ENCODE results near the gene CREBRF. TPM values are rescaled to one million over a fixed set of nuclear protein-coding genes. Genes with fewer than 3 reads are reported as not detected.

CREBRF gene
- total and polyA plus RNA-seq, 2 of the 8 experiments (the other 6 are each of a cell fraction or from before 2014, with no cell fraction given), result 1.2 to 4.7 TPM

DNA sequence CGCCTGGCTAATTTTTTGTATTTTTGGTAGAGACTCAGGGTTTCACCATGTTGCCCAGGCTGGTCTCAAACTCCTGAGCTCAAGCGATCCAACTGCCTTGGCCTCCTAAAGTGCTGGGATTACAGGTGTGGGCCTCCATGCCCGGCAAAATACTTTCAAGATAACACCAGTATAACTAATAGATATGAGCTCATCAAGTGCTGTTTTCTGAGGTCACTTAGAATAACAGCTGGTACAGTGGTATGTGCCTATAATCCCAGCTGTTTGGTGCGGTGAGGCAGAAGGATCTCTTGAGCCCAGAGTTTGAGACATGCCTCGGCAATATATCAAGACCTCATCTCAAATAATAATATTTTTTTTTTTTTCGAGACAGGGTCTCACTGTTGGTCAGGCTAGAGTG is 30.5 kb upstream of the CREBRF start:
- FAIRE-seq (no peak), DNase-seq (ENCODE audit: low read depth in 1 of 2, low spot score in 2 of 2) (no peak)
- Histone ChIP-seq H3K23me2 (ENCODE audit: low read depth, low read length) (no peaks in the 10 kb centered on the region), H3K79me2 (ENCODE audit: control insufficient read depth in 1 of 2, insufficient read depth in 2 of 2, low read length in 2 of 2) (peaks cover 3 to 14% of the 10 kb centered on the region in 2 experiments; a peak in 2 of 4 replicates), H3K4me2 (ENCODE audit: insufficient read depth in 1 of 2, low read depth in 2 of 2, low read length in 2 of 2) (no peak overlapping the region), H3K27me3 (replicated peaks in 1 of 4; ENCODE audit: control insufficient read depth in 3 of 4, extremely low read depth in 1 of 4, insufficient read depth in 3 of 4, low read length in 3 of 4) (no peaks in the 10 kb centered on the region), H2BK12ac (ENCODE audit: low read depth, low read length) (no peak overlapping the region), H2AK5ac (ENCODE audit: low read depth, low read length) (no peak overlapping the region), H4K91ac (replicated peaks; ENCODE audit: insufficient read length, low read length) (no peak overlapping the region), H3K4me3 (ENCODE audit: extremely low read depth in 1 of 4, insufficient read depth in 2 of 4, low read depth in 3 of 4, low read length in 4 of 4) (no peak overlapping the region), H2AFZ (ENCODE audit: low read length) (no peak overlapping the region), H2BK5ac (ENCODE audit: low read depth, low read length) (no peak overlapping the region), H3K4ac (replicated peaks; ENCODE audit: insufficient read length, low read depth, low read length) (no peak overlapping the region), H3K27ac (ENCODE audit: low read depth, low read length) (no peak overlapping the region), H3K9ac (replicated peaks in 1 of 4; ENCODE audit: extremely low read depth in 1 of 4, low read depth in 3 of 4, low read length in 3 of 4) (no peak overlapping the region), H3K56ac (replicated peaks; ENCODE audit: insufficient read length, low read depth, low read length) (no peak overlapping the region), H3K23ac (ENCODE audit: insufficient read length) (no peak overlapping the region), H3K9me3 (ENCODE audit: insufficient read depth in 2 of 2, low read depth in 1 of 2, low read length in 1 of 2) (no peaks in the 10 kb centered on the region), H3K18ac (ENCODE audit: extremely low read depth, low read length) (no peak overlapping the region), H4K5ac (ENCODE audit: insufficient read length, low read depth, low read length) (no peak overlapping the region), H3K14ac (ENCODE audit: insufficient read length) (no peak overlapping the region), H3K79me1 (ENCODE audit: low read depth, low read length) (peaks cover 6% of the 10 kb centered on the region), H2BK120ac (replicated peaks; ENCODE audit: low read depth, low read length) (no peak overlapping the region), H3K4me1 (replicated peaks in 1 of 4; ENCODE audit: control insufficient read depth in 3 of 4, insufficient read depth in 4 of 4, low read length in 3 of 4) (peaks cover 2 to 5% (median 3%) of the 10 kb centered on the region in 4 experiments; a peak in 4 of 7 replicates), H2BK20ac (ENCODE audit: low read length) (no peak overlapping the region), H3K36me3 (ENCODE audit: control insufficient read depth in 2 of 4, insufficient read depth in 4 of 4, low read length in 3 of 4) (peaks cover 0 to under 1% (median under 1%) of the 10 kb centered on the region in 4 experiments; a peak in 1 of 8 replicates), H4K20me1 (replicated peaks in 1 of 2; ENCODE audit: control insufficient read depth in 1 of 2, insufficient read depth in 2 of 2, low read length in 2 of 2) (peaks cover 3 to 7% of the 10 kb centered on the region in 2 experiments), H2BK15ac (ENCODE audit: low read length) (no peak overlapping the region), H4K8ac (ENCODE audit: extremely low read depth, insufficient read depth, low read length) (no peak overlapping the region; the same call in 1 of the 2 replicates)
- POLR2A ChIA-PET (ENCODE audit: partially characterized antibody), result interaction anchor here (0.7 to 0.8 kb wide), 2 partner anchors 119 to 254 kb away, joined by 3 to 4 read pairs; no protein-coding TSS in a partner anchor
- WGBS, 2 experiments (ENCODE audit: extremely low coverage in 1 of 2, insufficient coverage in 1 of 2, insufficient read length in 1 of 2, insufficient replicate concordance in 2 of 2, low coverage in 1 of 2, low lambda C conversion rate in 2 of 2, missing lambda C conversion rate in 1 of 2), result 90% methylated on average over 6 of the region's 6 CpGs; no CpG with 5 or more reads in 1 of the 2 experiments
- CTCF ChIA-PET (ENCODE audit: partially characterized antibody), result interaction anchor here (1.0 kb wide), 1 partner anchor 42 kb away, joined by 3 read pairs; no protein-coding TSS in a partner anchor
- TF ChIP-seq, protein P1, sequence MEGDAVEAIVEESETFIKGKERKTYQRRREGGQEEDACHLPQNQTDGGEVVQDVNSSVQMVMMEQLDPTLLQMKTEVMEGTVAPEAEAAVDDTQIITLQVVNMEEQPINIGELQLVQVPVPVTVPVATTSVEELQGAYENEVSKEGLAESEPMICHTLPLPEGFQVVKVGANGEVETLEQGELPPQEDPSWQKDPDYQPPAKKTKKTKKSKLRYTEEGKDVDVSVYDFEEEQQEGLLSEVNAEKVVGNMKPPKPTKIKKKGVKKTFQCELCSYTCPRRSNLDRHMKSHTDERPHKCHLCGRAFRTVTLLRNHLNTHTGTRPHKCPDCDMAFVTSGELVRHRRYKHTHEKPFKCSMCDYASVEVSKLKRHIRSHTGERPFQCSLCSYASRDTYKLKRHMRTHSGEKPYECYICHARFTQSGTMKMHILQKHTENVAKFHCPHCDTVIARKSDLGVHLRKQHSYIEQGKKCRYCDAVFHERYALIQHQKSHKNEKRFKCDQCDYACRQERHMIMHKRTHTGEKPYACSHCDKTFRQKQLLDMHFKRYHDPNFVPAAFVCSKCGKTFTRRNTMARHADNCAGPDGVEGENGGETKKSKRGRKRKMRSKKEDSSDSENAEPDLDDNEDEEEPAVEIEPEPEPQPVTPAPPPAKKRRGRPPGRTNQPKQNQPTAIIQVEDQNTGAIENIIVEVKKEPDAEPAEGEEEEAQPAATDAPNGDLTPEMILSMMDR (IDR thresholded peaks at IDR 0.05; ENCODE audit: control extremely low read depth in 1 of 3, insufficient read depth in 1 of 3, low read depth in 1 of 3, low read length in 3 of 3), result no peak
- TF ChIP-seq HDAC2 (IDR thresholded peaks at IDR 0.05; ENCODE audit: borderline replicate concordance in 1 of 2, low read depth in 2 of 2, low read length in 2 of 2) (no peak), TBP (IDR thresholded peaks at IDR 0.05; ENCODE audit: low read depth, low read length) (no peak), JUN (IDR thresholded peaks at IDR 0.05; ENCODE audit: low read depth, low read length) (no peak), SIRT6 (IDR thresholded peaks at IDR 0.05; ENCODE audit: low read length) (no peak), YY1 (IDR thresholded peaks at IDR 0.05; ENCODE audit: low read depth, low read length) (no peak), KDM1A (IDR thresholded peaks at IDR 0.05; ENCODE audit: borderline replicate concordance, low read length) (no peak), SAP30 (IDR thresholded peaks at IDR 0.05; ENCODE audit: insufficient read depth, insufficient replicate concordance, low read length) (no peak), RAD21 (IDR thresholded peaks at IDR 0.05 in 1 of 2, conservative IDR thresholded peaks at IDR 0.05 in 1 of 2; ENCODE audit: low read depth in 2 of 2, low read length in 2 of 2) (no peak), GTF2F1 (IDR thresholded peaks at IDR 0.05; ENCODE audit: borderline replicate concordance, low read depth, low read length) (no peak), POLR2A (IDR thresholded peaks at IDR 0.05; ENCODE audit: control extremely low read depth in 1 of 2, low read depth in 2 of 2, low read length in 2 of 2) (no peak)

Data from H1 (cell line).